SW480 (cell line): ENCODE data around the gene DCHS2.
A peak's percentile ranks its signal among the peaks of the same experiment; 100 is the strongest.
"Not testable (repeated sequence)": the region's sequence is repeated elsewhere in the genome, so short reads cannot be mapped to it uniquely, and the experiment has no call there.

ENCODE experiments used
- DNase-seq: peaks from one replicate; pipeline ENCODE4 v3.0.0-alpha.2; 2016; ENCODE audit warnings: low spot score

Gene DCHS2

GRCh38 chr4:154315741-154316140, 175.9 kb downstream of the DCHS2 start:
- DNase-seq, result no peak

GRCh38 chr4:154314248-154314647, 177.4 kb downstream of the DCHS2 start:
- peak; percentile 1 for DNase-seq

GRCh38 chr4:154313004-154313585, 178.5 kb downstream of the DCHS2 start:
- no peak for DNase-seq

- no peak for DNase-seq
Measured at GRCh38 chr4:154312246-154312645, 179.4 kb downstream of the DCHS2 start.

- no peak for DNase-seq
Measured at GRCh38 chr4:154310578-154310977, 181.0 kb downstream of the DCHS2 start.

GRCh38 chr4:154308207-154308606, 183.4 kb downstream of the DCHS2 start:
- no peak for DNase-seq

GRCh38 chr4:154307451-154307850, 184.1 kb downstream of the DCHS2 start:
- DNase-seq, result no peak

- no peak for DNase-seq
Measured at GRCh38 chr4:154305616-154306015, 186.0 kb downstream of the DCHS2 start.

GRCh38 chr4:154304679-154305078, 186.9 kb downstream of the DCHS2 start:
- no peak for DNase-seq

- no peak for DNase-seq
Measured at GRCh38 chr4:154294652-154295350, 196.8 kb downstream of the DCHS2 start.

GRCh38 chr4:154293427-154293826, 198.2 kb downstream of the DCHS2 start:
- DNase-seq, result no peak

- no peak for DNase-seq
Measured at GRCh38 chr4:154292589-154292988, 199.0 kb downstream of the DCHS2 start.

GRCh38 chr4:154277172-154277571, 214.4 kb downstream of the DCHS2 start:
- DNase-seq, result peak; percentile 28

GRCh38 chr4:154276496-154276895, 215.1 kb downstream of the DCHS2 start:
- DNase-seq, result no peak

GRCh38 chr4:154254999-154255398, 236.6 kb downstream of the DCHS2 start:
- DNase-seq, result peak; percentile 5

- no peak for DNase-seq
Measured at GRCh38 chr4:154234576-154234975, 257.0 kb downstream of the DCHS2 start.

- DNase-seq, result no peak
Measured at GRCh38 chr4:154231806-154232478, 259.7 kb downstream of the DCHS2 start.

GRCh38 chr4:154230723-154231122, 260.9 kb downstream of the DCHS2 start:
- no peak for DNase-seq

- DNase-seq, result no peak
Measured at GRCh38 chr4:154230091-154230490, 261.5 kb downstream of the DCHS2 start.

GRCh38 chr4:154222875-154223274, 268.7 kb downstream of the DCHS2 start:
- no peak for DNase-seq

- no peak for DNase-seq
Measured at GRCh38 chr4:154218051-154218450, 273.5 kb downstream of the DCHS2 start.

GRCh38 chr4:154217384-154217783, 274.2 kb downstream of the DCHS2 start:
- DNase-seq, result not testable (repeated sequence)

GRCh38 chr4:154211506-154211905, 280.1 kb downstream of the DCHS2 start:
- no peak for DNase-seq
